OCI-LY7 (cell line): ENCODE measurements around the gene TAF3. TPM values are rescaled to one million over a fixed set of nuclear protein-coding genes. Genes with fewer than 3 reads are reported as not detected.

Experiments
- BruUV-seq: library from RNA; stranded (reverse); fragments of 400-500 nt; replicated peaks from 2 replicates; lab custom pipeline; 2021; lab: Mats Ljungman, UMichigan
- CTCF ChIA-PET: fragments of 300-600 bp; sonication (Branson Sonifier 250); formaldehyde crosslinking; loops from one replicate; lab custom pipeline; 2022; ENCODE audit warnings: antibody characterized with exemption; ENCODE audit not compliant: unreplicated experiment; lab: Charles Lee
- POLR2A ChIA-PET: fragments of 300-600 bp; sonication (Branson Sonifier 250); formaldehyde crosslinking; loops from one replicate; lab custom pipeline; 2022; ENCODE audit warnings: antibody characterized with exemption; lab: Charles Lee
- DNase-seq: peaks from one replicate; pipeline ENCODE4 v3.0.0-alpha.2; 2015; ENCODE audit warnings: low spot score
- H2AFZ ChIP-seq: fragments of 200-600 bp; sonication (generic), shearing (Covaris generic); 2 replicates; pipeline ENCODE4 v1.6.1; 2014; ENCODE audit warnings: mild to moderate bottlenecking, antibody characterized with exemption, low read length, moderate library complexity
- H3K27ac ChIP-seq: fragments of 200-600 bp; sonication (generic); 2 replicates; pipeline ENCODE4 v1.5.1; 2014; ENCODE audit warnings: mixed run types, low read depth, mild to moderate bottlenecking, moderate library complexity, low read length, inconsistent platforms; ENCODE audit not compliant: poor library complexity, severe bottlenecking
- H3K36me3 ChIP-seq: fragments of 200-600 bp; sonication (generic); 2 replicates; pipeline ENCODE4 v1.6.1; 2014; ENCODE audit warnings: mild to moderate bottlenecking, antibody characterized with exemption, low read length, moderate library complexity, mixed read lengths; ENCODE audit not compliant: insufficient read depth
- H3K4me1 ChIP-seq: fragments of 200-600 bp; sonication (generic); 2 replicates; pipeline ENCODE4 v1.5.1; 2014; ENCODE audit warnings: mild to moderate bottlenecking, low read length; ENCODE audit not compliant: insufficient read depth, poor library complexity, severe bottlenecking
- H3K4me2 ChIP-seq: fragments of 200-600 bp; sonication (generic); 2 replicates; pipeline ENCODE4 v1.6.1; 2014; ENCODE audit warnings: mild to moderate bottlenecking, low read length
- H3K4me3 ChIP-seq: fragments of 200-600 bp; sonication (generic); 2 replicates; pipeline ENCODE4 v1.5.1; 2014; ENCODE audit warnings: mild to moderate bottlenecking, low read depth, low read length; ENCODE audit not compliant: poor library complexity, severe bottlenecking
- H3K79me2 ChIP-seq: fragments of 200-600 bp; sonication (generic); 2 replicates; pipeline ENCODE4 v1.6.1; 2016; ENCODE audit warnings: low read depth, mild to moderate bottlenecking, low read length, moderate library complexity, mixed read lengths; ENCODE audit not compliant: insufficient read depth
- H3K9me2 ChIP-seq: fragments of 200-600 bp; sonication (generic); 2 replicates; pipeline ENCODE4 v1.6.1; 2016; ENCODE audit warnings: mild to moderate bottlenecking, low read length, mixed read lengths; ENCODE audit not compliant: insufficient read depth
- H3K9me3 ChIP-seq: fragments of 200-600 bp; sonication (generic); 2 replicates; pipeline ENCODE4 v1.6.1; 2014; ENCODE audit warnings: mild to moderate bottlenecking, mixed run types, low read length, mixed read lengths
- H4K20me1 ChIP-seq: fragments of 200-600 bp; sonication (generic); 2 replicates; pipeline ENCODE4 v1.6.1; 2014; ENCODE audit warnings: mild to moderate bottlenecking, antibody characterized with exemption, low read length, moderate library complexity, mixed read lengths; ENCODE audit not compliant: insufficient read depth
- EZH2phosphoT487 ChIP-seq: fragments of 200-600 bp; sonication (generic); IDR thresholded peaks from 2 replicates; pipeline ENCODE4 v1.6.1; 2018; ENCODE audit warnings: low read depth, borderline replicate concordance, mild to moderate bottlenecking, mixed run types, antibody characterized with exemption, low read length, moderate library complexity, mixed read lengths
- intact Hi-C: fragments of 100-400 bp; cut with micrococcal nuclease; formaldehyde crosslinking; loops from one replicate; pipeline ENCODE4 v1.10.0; 2022; ENCODE audit not compliant: unreplicated experiment
- total RNA-seq, 2 experiments: library from RNA; depleted of rRNA in 1 of 2; stranded (reverse); fragments of >200 nt in 1 of 2; shearing (Covaris generic) in 1 of 2; gene quantifications; 2 replicates each; pipeline ENCODE4 v1.2.3, GENCODE V29; 2014 to 2022
- TF ChIP-seq, protein P1 (sequence below): fragments of 200-600 bp; sonication (generic); conservative IDR thresholded peaks from 2 replicates; pipeline ENCODE4 v1.5.1; 2014; ENCODE audit warnings: mild to moderate bottlenecking, antibody characterized with exemption, low read length, moderate library complexity, mixed read lengths

TAF3 gene
- total RNA-seq, 2 experiments from 2014 or later = 3.8 to 11.1 TPM

DNA sequence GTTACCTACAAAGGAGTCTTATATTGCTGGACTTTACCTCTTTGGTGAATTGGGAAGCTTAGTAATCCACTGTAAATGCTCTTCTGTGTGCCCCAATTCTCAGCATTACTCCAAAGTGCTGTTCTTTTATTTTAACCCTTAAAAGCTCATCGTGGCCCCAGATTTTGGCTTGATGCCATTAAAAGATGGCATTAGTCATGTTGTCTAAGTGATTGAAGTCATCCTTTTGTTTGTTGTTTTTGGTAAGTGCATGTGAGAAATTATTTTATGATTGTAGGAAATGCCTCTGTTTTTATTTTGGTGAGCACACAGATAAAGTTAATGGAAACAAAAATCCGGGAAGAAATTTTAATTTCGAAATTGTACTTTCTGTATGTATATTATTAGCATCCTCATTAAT, 153.6 kb downstream of the TAF3 start:
- no peaks in the 10 kb centered on the region for H3K9me2 ChIP-seq
- no peaks in the 10 kb centered on the region for H3K4me1 ChIP-seq
- no peaks in the 10 kb centered on the region for H3K9me3 ChIP-seq
- H3K4me3 ChIP-seq = no peak overlapping the region
- TF ChIP-seq, protein P1, sequence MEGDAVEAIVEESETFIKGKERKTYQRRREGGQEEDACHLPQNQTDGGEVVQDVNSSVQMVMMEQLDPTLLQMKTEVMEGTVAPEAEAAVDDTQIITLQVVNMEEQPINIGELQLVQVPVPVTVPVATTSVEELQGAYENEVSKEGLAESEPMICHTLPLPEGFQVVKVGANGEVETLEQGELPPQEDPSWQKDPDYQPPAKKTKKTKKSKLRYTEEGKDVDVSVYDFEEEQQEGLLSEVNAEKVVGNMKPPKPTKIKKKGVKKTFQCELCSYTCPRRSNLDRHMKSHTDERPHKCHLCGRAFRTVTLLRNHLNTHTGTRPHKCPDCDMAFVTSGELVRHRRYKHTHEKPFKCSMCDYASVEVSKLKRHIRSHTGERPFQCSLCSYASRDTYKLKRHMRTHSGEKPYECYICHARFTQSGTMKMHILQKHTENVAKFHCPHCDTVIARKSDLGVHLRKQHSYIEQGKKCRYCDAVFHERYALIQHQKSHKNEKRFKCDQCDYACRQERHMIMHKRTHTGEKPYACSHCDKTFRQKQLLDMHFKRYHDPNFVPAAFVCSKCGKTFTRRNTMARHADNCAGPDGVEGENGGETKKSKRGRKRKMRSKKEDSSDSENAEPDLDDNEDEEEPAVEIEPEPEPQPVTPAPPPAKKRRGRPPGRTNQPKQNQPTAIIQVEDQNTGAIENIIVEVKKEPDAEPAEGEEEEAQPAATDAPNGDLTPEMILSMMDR = no peak
- no peak for TF ChIP-seq EZH2phosphoT487
- POLR2A ChIA-PET = interaction anchor here (0.5 to 1.5 kb wide), 6 partner anchors 10 to 464 kb away, joined by 3 to 6 read pairs (median 3); no protein-coding TSS in a partner anchor
- no peak overlapping the region for H3K27ac ChIP-seq
- DNase-seq = no peak
- intact Hi-C loops = no loop called here
- no peaks in the 10 kb centered on the region for H4K20me1 ChIP-seq
- H3K79me2 ChIP-seq = no peaks in the 10 kb centered on the region
- no TSS peak for BruUV-seq
- H2AFZ ChIP-seq = no peak overlapping the region
- H3K36me3 ChIP-seq = no peaks in the 10 kb centered on the region
- H3K4me2 ChIP-seq = no peak overlapping the region
- CTCF ChIA-PET = no interaction called here

DNA sequence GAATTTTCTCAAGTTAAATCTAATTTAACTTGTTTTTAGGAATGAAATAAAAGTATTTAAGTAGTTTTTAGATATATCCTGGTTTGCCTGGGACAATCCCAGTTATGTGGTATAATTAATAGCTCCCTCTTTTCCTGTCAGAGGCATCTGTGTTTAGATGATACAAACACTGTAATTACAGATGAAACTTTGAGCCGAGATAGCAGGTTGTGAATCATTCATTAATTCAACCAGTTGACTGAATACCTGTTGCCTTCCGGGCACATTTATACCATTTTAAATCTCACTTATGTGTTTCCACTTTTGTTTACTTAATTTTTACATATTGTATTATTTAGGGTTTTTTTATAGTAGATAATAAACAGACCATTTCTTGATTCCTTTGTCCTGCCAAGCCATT, 154.1 kb downstream of the TAF3 start:
- no peaks in the 10 kb centered on the region for H3K4me1 ChIP-seq
- no peak overlapping the region for H2AFZ ChIP-seq
- H4K20me1 ChIP-seq = no peaks in the 10 kb centered on the region
- ChIA-PET POLR2A (interaction anchor here (0.9 to 1.3 kb wide), 3 partner anchors 10 to 12 kb away, joined by 3 to 4 read pairs (median 3); no protein-coding TSS in a partner anchor), CTCF (no interaction called here)
- no peak overlapping the region for H3K27ac ChIP-seq
- BruUV-seq = no TSS peak
- no peak overlapping the region for H3K4me2 ChIP-seq
- TF ChIP-seq, protein P1 = no peak
- no peak for TF ChIP-seq EZH2phosphoT487
- no peaks in the 10 kb centered on the region for H3K9me3 ChIP-seq
- no peaks in the 10 kb centered on the region for H3K79me2 ChIP-seq
- no peak overlapping the region for H3K4me3 ChIP-seq
- H3K36me3 ChIP-seq = no peaks in the 10 kb centered on the region
- intact Hi-C loops = no loop called here
- DNase-seq = no peak
- H3K9me2 ChIP-seq = no peaks in the 10 kb centered on the region

DNA sequence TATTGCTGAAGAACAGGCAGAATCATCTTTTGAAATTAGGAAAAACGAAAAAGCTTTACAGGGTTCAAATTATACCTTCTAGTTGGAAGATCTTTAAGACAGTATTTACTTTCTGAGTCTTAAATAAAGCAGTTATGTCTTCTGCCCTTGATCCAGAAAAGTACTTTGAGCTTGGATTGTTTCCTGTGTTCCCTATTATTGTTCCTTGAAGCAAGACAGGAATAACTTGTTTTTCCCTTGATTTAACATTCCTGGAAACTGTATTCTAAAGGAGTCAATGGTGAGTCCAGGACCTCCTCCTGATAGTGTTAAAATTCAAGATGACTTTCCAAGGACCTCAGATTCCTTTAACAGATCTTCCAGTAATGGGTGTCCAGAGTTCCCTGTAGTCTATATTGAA, 161.9 kb downstream of the TAF3 start:
- no peaks in the 10 kb centered on the region for H3K9me3 ChIP-seq
- TF ChIP-seq EZH2phosphoT487 = no peak
- TF ChIP-seq, protein P1 = no peak
- H3K4me3 ChIP-seq = no peak overlapping the region
- BruUV-seq = no TSS peak
- intact Hi-C loops = no loop called here
- no peaks in the 10 kb centered on the region for H3K79me2 ChIP-seq
- no peaks in the 10 kb centered on the region for H3K4me1 ChIP-seq
- no peak overlapping the region for H3K27ac ChIP-seq
- DNase-seq = no peak
- no peak overlapping the region for H3K4me2 ChIP-seq
- ChIA-PET POLR2A (no interaction called here), CTCF (no interaction called here)
- H2AFZ ChIP-seq = no peak overlapping the region
- H4K20me1 ChIP-seq = no peaks in the 10 kb centered on the region
- H3K36me3 ChIP-seq = peaks cover 10% of the 10 kb centered on the region; the same call in 1 of the 2 replicates
- H3K9me2 ChIP-seq = no peaks in the 10 kb centered on the region
